GM06990 (cell line): ENCODE measurements around the gene REG1A.

Experiments used
- DNase-seq: peaks from one replicate; pipeline ENCODE4 v3.0.0-alpha.2; 2011; ENCODE audit not compliant: insufficient read length; ENCODE audit errors: extremely low read depth
- H3K27me3 ChIP-seq: replicated peaks from 2 replicates; pipeline ENCODE4 v1.6.0; 2011; ENCODE audit warnings: low read length; ENCODE audit not compliant: control insufficient read depth, insufficient read depth
- H3K36me3 ChIP-seq: 2 replicates; pipeline ENCODE4 v1.5.1; 2011; ENCODE audit warnings: low read length; ENCODE audit not compliant: control insufficient read depth, insufficient read depth
- H3K4me3 ChIP-seq: replicated peaks from 2 replicates; pipeline ENCODE4 v1.5.1; 2011; ENCODE audit warnings: low read depth, mild to moderate bottlenecking, control low read depth, low read length
- TF ChIP-seq, protein P1 (sequence below): IDR thresholded peaks from 2 replicates; pipeline ENCODE4 v1.5.1; 2011; ENCODE audit warnings: low read length, control low read depth, mild to moderate bottlenecking, inconsistent platforms; ENCODE audit not compliant: insufficient read depth, poor library complexity, severe bottlenecking

The REG1A gene

DNA sequence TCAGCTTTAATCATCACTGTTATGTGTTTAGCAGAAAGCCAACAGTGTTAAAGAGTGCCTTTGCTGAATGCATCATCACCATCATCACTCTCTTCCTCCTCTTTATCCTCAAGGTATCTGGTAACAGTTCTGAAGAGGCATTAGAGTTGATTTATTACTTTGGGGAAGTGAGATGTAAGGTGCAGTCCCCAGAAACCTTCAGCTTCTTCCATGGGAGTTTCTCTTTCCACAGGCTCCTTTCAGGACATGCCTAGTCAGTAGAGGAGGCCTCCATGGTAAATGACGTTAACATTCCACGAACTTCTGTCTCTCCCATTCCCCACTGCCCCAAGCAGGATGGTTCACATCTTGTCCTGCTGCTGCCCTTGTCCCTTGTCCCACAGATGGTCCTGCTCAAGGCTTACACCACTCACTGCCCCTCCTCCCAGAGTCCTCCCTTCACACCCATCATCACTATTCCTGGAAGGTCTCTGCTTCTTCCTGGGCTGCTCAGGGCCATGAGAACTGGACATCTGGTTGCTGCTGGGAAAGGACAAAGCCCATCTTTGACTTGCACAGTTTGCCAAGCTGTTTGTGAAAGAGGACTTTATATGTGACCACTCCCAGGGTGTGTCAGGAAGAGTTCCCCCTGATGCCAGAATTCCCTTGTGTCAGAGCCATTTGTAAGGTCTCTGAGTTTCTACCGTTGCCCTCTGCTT is 5.3 kb upstream of the REG1A start:
- H3K4me3 ChIP-seq = no peak overlapping the region
- TF ChIP-seq, protein P1, sequence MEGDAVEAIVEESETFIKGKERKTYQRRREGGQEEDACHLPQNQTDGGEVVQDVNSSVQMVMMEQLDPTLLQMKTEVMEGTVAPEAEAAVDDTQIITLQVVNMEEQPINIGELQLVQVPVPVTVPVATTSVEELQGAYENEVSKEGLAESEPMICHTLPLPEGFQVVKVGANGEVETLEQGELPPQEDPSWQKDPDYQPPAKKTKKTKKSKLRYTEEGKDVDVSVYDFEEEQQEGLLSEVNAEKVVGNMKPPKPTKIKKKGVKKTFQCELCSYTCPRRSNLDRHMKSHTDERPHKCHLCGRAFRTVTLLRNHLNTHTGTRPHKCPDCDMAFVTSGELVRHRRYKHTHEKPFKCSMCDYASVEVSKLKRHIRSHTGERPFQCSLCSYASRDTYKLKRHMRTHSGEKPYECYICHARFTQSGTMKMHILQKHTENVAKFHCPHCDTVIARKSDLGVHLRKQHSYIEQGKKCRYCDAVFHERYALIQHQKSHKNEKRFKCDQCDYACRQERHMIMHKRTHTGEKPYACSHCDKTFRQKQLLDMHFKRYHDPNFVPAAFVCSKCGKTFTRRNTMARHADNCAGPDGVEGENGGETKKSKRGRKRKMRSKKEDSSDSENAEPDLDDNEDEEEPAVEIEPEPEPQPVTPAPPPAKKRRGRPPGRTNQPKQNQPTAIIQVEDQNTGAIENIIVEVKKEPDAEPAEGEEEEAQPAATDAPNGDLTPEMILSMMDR = no peak
- no peaks in the 10 kb centered on the region for H3K27me3 ChIP-seq
- no peaks in the 10 kb centered on the region for H3K36me3 ChIP-seq
- no peak for DNase-seq

DNA sequence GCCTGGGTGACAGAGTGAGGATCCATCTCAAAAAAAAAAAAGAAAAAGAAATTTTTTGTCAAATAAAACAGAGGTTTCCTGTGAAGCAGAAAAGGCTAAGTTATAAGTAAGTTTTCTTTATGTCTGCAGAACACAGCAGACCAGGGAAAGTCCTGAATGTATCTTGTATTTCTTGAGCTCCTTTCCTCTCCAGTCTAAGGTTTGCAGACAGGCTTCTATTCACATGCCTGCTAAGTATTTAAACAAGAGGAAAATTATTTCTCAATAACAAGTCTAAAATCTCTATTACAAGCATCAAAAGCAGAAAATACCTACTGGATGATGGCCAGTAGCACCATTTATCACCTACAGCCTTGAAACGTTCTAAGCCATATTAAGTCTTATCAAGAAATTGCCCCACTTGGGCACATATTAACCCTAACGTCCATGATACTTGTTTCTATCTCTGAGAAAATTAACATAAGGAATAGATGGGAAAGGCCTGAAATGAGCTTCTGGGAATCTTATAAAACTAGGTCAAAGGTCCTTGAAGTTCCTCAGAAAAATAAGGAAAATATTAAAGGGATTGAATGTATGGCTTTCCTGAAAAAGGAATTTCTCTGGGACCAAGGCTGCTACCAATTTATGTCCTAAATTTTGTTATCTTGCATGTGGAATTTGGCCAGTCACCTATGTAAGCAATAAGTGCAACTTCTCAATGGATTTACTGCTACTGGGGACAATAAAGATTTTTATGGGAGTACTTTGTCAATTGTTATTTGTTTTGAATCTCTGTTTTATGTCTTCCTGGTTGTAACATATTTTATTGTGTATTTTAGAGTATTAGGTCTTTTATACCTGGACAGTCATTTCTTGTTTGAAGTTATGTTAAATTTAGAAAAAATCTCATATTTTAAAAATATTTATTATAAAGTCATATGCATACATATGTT is 3.0 kb upstream of the REG1A start:
- no peak for DNase-seq
- no peaks in the 10 kb centered on the region for H3K36me3 ChIP-seq
- no peaks in the 10 kb centered on the region for H3K27me3 ChIP-seq
- H3K4me3 ChIP-seq = no peak overlapping the region
- TF ChIP-seq, protein P1 = no peak

DNA sequence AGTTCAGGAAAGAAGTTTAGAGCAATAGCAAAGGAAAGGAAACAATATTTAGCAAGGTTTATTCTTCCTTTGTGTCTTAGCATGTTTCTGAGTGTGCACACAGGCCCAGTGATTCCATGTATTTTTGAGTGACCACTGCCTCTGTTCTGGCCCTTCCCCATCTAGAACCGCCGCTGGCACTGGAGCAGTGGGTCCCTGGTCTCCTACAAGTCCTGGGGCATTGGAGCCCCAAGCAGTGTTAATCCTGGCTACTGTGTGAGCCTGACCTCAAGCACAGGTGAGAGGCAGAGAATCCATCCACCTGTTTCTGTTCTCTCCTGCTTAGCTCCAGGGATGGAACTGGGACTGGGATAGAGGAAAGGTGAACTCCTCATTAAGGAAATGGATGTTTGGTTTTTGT is 2.4 kb downstream of the REG1A start:
- no peaks in the 10 kb centered on the region for H3K27me3 ChIP-seq
- H3K4me3 ChIP-seq = no peak overlapping the region
- DNase-seq = no peak
- TF ChIP-seq, protein P1 = no peak
- no peaks in the 10 kb centered on the region for H3K36me3 ChIP-seq

DNA sequence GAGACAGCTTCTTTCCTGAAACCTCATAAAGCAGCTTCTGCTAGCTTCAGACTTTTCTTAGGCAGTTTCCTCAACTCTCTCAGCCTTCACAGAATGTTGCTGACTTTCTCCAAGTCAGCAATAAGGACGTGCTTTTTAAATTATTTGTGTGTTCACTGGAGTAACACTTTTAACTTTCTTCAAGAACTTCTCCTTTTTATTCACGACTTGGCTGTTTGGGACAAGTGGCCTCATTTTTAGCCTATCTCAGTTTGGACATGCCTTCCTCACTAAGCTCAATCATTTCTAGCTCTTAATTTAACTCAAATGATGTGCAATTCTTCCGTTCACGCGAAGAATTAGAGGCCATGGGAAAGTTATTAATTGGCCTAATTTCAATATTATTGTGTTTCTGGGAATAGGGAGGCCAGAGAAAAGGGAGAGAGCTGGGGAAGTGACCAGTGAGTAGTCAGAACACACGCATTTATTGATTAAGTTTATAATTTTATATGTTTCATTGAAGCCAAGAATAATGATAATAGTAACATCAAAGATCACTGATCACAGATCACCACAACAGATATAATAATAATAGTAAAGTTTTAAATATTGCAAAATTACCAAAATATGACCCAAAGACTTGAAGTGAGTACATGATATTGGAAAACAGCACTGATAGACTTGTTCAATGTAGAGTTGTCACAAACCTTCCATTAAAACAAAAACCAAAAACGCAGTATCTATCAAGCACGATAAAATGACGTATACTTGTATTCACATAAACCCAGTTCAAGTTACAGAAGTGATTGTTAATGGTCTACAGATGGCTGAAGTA is 4.8 kb downstream of the REG1A start:
- Histone ChIP-seq H3K27me3 (no peaks in the 10 kb centered on the region), H3K4me3 (no peak overlapping the region), H3K36me3 (no peaks in the 10 kb centered on the region)
- TF ChIP-seq, protein P1 = no peak
- no peak for DNase-seq

DNA sequence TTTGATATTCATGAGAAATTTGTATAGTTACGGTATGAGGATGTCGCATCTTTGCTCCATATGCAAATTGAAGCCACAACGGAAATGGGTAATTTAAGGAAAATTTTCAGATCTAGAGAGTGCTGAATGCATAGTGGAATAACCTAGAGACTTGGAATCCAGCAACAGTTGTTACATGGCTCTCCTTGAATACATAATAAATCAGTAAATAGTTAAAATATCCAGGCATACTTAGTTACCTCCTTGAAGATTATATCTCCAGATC is 5.4 kb downstream of the REG1A start:
- Histone ChIP-seq H3K4me3 (no peak overlapping the region), H3K36me3 (no peaks in the 10 kb centered on the region), H3K27me3 (no peaks in the 10 kb centered on the region)
- no peak for DNase-seq
- TF ChIP-seq, protein P1 = no peak
